Activated CD4-positive, alpha-beta memory T cell treated with anti-CD3 and anti-CD28 coated beads for 36 hours (primary cell): ENCODE data around the gene ZNF292. TPM values are rescaled to one million over a fixed set of nuclear protein-coding genes. Genes with fewer than 3 reads are reported as not detected.

Experiments used
- CTCF ChIA-PET: fragments of 350-600 bp; sonication (Branson Sonifier 250); formaldehyde crosslinking; loops from one replicate; lab custom pipeline; 2021; ENCODE audit warnings: antibody characterized with exemption, inconsistent platforms; lab: Charles Lee
- POLR2A ChIA-PET: fragments of 350-600 bp; sonication (Branson Sonifier 250); formaldehyde crosslinking; loops from one replicate; lab custom pipeline; 2021; ENCODE audit warnings: antibody characterized with exemption; lab: Charles Lee
- DNase-seq: peaks from one replicate; pipeline ENCODE4 v3.0.0-alpha.2; 2020
- H3K27ac Mint-ChIP-seq: one replicate; pipeline ENCODE4 v1.8.0; 2021; ENCODE audit warnings: mixed read lengths
- H3K27me3 Mint-ChIP-seq: one replicate; pipeline ENCODE4 v1.8.0; 2021; ENCODE audit warnings: mixed read lengths
- H3K36me3 Mint-ChIP-seq: one replicate; pipeline ENCODE4 v1.8.0; 2021; ENCODE audit warnings: mixed read lengths
- H3K4me1 Mint-ChIP-seq: one replicate; pipeline ENCODE4 v1.8.0; 2021; ENCODE audit warnings: low read depth, mixed read lengths
- H3K4me3 Mint-ChIP-seq: one replicate; pipeline ENCODE4 v1.8.0; 2021; ENCODE audit warnings: mild to moderate bottlenecking, mixed read lengths
- H3K9me3 Mint-ChIP-seq: one replicate; pipeline ENCODE4 v1.8.0; 2021; ENCODE audit warnings: mixed read lengths
- intact Hi-C: fragments of 100-400 bp; cut with micrococcal nuclease; formaldehyde crosslinking; loops from one replicate; pipeline ENCODE4 v1.15.1; 2023
- total RNA-seq, 2 experiments: library from RNA; stranded (reverse); gene quantifications; one replicate each; pipeline ENCODE4 v1.2.3, GENCODE V29; 2021

ZNF292 gene
- 10 to 100 TPM; 51.9 to 52.5 TPM for total RNA-seq

DNA sequence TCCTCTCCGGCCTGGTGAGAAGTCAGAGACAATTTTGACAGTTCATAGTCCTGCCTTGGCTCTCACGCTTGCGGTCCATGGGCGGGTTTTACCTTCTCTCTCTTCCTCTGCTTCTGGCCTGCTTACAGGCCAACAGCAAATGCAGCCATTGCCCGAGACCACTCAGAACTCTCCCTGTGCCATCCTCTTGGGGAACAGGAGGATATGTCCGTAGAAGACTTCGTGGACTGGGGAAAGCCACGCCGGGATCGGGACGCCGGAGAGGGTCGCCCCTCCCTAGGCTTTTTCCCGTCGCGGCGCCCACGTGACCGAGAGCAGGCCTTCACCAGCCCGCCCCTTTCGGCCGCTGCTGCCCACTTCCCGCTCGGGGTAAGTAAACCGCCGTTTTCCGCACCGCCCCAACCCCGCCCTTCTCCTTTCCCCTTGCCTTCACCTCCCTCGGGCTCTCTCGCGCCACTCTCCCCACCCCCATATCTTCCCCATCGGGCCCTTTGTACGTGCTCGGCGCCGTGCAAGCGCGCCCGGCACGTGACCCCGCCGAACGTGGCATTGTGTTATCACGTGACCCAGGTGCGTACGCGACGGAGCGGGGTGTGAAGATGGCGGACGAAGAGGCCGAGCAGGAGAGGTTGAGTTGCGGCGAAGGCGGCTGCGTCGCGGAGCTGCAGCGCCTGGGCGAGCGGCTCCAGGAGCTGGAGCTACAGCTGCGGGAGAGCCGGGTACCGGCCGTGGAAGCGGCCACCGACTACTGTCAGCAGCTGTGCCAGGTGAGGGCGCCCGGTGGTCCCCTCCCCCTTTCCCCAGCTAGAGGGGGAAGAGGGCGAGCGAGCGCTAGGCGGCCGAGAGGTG, at the start of gene ZNF292:
Gene ZNF292 (plus strand): TSS at position 573 of the 849 bp plus-strand sequence. CDS start 27 bp downstream, at position 600.
- peak within 1 kb of the TSS; percentile 97 for H3K27ac Mint-ChIP-seq
- ChIA-PET POLR2A (interaction anchor here (0.6 to 1.3 kb wide), 4 partner anchors 11 to 434 kb away, joined by 3 to 5 read pairs (median 3); no protein-coding TSS in a partner anchor), CTCF (interaction anchor here (0.7 to 1.3 kb wide), 5 partner anchors 19 to 74 kb away, joined by 3 to 5 read pairs (median 3); no protein-coding TSS in a partner anchor)
- DNase-seq: peak; percentile 99
- peaks cover 41% of the 10 kb centered on the region for H3K4me1 Mint-ChIP-seq
- H3K9me3 Mint-ChIP-seq: no peaks in the 10 kb centered on the region
- peak within 1 kb of the TSS; percentile 88 for H3K4me3 Mint-ChIP-seq
- peaks cover 19% of the 10 kb centered on the region for H3K36me3 Mint-ChIP-seq
- peaks cover 1% of the 10 kb centered on the region for H3K27me3 Mint-ChIP-seq
- intact Hi-C loops: loop anchor here (1.0 to 10.0 kb wide), 15 partner anchors 27 to 1810 kb away; partner anchors contain the start of genes AKIRIN2, ORC3, RNGTT and SLC35A1

DNA sequence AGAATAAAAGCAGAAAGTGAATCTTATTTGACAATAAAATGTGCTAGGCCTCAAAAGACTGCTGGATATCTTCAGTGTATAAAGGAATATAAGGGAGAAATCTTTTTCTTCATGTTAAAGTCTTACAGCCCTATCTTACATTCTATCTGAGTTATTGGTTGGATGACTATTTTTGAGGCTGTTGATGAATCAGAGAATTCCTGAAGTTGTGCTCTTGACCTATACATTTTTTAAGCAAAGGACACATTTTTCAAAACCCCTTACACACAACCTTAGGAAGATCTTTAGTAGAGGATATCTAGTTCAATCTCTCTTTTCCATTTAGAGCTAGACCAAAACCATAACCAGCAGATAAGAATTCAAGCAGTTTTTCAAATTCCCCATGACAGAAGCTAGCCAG, 49.5 kb upstream of the ZNF292 start:
- CTCF ChIA-PET: interaction anchor here (1.1 to 1.8 kb wide), 2 partner anchors 11 to 26 kb away, joined by 3 to 10 read pairs; no protein-coding TSS in a partner anchor
- H3K4me1 Mint-ChIP-seq: no peaks in the 10 kb centered on the region

DNA sequence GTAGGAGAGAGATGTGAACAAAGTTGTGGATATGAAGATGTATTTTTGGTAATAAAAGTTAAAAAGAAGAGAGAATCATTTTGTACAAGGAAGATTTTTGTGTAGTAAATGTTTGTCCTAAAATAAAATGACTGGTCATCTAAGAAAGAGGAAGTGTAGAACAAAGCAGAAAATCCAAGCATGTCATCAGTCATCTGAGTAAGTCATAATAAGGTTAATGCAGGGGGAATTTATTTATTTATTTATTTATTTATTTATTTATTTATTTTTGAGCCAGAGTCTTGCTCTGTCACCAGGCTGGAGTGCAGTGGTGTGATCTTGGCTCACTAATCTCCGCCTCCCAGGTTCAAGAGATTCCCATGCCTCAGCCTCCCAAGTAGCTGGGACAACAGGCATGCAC, 44.7 kb upstream of the ZNF292 start:
- no peak for DNase-seq
- CTCF ChIA-PET: no interaction called here

More for the DNA sequence above, 49.5 kb upstream of the ZNF292 start:
- Mint-ChIP-seq H3K27me3 (peaks cover 4% of the 10 kb centered on the region), H3K27ac (no peak overlapping the region), H3K4me3 (no peak overlapping the region), H3K9me3 (no peaks in the 10 kb centered on the region), H3K36me3 (no peaks in the 10 kb centered on the region)
- no peak for DNase-seq
- POLR2A ChIA-PET: no interaction called here
- intact Hi-C loops: no loop called here

DNA sequence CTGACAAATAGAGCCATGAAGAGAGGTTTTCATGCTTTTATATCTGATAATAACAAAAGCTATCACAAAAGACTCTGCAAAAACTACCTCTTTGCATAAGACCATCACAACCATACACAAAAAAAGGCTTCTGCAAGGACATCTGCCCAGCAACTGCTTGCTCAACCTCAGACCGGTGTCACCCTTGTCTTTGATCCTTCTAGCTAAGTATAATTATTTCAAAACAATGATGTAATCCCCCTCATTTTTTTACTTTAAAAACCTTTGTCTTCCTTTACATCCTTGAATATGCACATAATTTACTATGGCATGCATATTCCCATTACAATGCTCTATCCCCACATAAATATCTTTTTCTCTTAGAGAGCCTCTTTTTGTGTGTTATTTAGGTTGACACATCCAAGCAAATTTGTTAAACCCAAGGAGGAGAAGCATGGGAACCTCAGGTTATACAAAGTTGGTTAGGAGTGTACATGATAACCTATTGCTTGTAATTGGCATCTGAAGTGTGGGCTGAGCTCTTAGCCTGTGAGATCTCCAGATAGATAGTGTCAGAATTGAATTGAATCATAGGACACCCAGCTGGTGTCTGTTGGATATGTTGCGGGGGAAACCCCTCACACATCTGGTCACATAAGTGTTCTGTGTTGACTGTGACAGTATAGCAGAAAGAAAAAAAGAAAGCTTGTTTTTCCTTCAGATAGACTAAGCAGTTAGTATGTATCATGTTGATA, 39.8 kb upstream of the ZNF292 start:
- peak; percentile 41 for DNase-seq

More for the DNA sequence above, 44.7 kb upstream of the ZNF292 start:
- POLR2A ChIA-PET: no interaction called here
- Mint-ChIP-seq H3K36me3 (no peaks in the 10 kb centered on the region), H3K27me3 (peaks cover 7% of the 10 kb centered on the region), H3K4me1 (peaks cover 2% of the 10 kb centered on the region), H3K4me3 (no peak overlapping the region), H3K27ac (no peak overlapping the region), H3K9me3 (no peaks in the 10 kb centered on the region)
- intact Hi-C loops: no loop called here

DNA sequence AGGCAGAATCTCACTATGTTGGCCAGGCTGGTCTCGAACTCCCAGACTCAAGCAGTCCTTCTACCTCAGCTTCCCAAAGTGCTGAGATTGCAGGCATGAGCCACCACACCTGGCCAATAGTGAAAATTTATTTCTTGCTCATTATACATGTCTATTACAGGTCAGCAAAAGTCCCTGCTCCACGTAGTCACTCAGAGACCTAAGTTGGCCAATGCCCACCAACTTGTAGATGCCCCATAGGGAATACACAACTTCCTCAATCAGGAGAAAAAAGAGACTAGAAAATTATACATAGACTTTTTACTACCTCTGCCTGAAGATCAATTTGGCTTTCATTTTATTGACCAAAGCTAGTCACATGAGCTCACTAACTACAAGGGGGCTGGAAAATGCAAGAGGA, 38.4 kb upstream of the ZNF292 start:
- DNase-seq: no peak
- ChIA-PET CTCF (interaction anchor here (1.5 to 1.7 kb wide), 2 partner anchors 12 to 51 kb away, joined by 3 to 4 read pairs; no protein-coding TSS in a partner anchor), POLR2A (interaction anchor here (2.6 kb wide), 1 partner anchor 12 kb away, joined by 6 read pairs; no protein-coding TSS in a partner anchor)
- intact Hi-C loops: loop anchor here (1.0 kb wide), 1 partner anchor 38 kb away; the partner anchor contains the start of gene ZNF292
- H3K4me3 Mint-ChIP-seq: no peak overlapping the region
- peaks cover 7% of the 10 kb centered on the region for H3K27me3 Mint-ChIP-seq
- no peaks in the 10 kb centered on the region for H3K36me3 Mint-ChIP-seq
- peaks cover 9% of the 10 kb centered on the region for H3K4me1 Mint-ChIP-seq
- no peaks in the 10 kb centered on the region for H3K9me3 Mint-ChIP-seq
- no peak overlapping the region for H3K27ac Mint-ChIP-seq

More for the DNA sequence above, 39.8 kb upstream of the ZNF292 start:
- no peak overlapping the region for H3K27ac Mint-ChIP-seq
- H3K27me3 Mint-ChIP-seq: peaks cover 6% of the 10 kb centered on the region
- POLR2A ChIA-PET: interaction anchor here (2.6 kb wide), 1 partner anchor 11 kb away, joined by 6 read pairs; no protein-coding TSS in a partner anchor
- H3K9me3 Mint-ChIP-seq: no peaks in the 10 kb centered on the region
- CTCF ChIA-PET: interaction anchor here (0.6 to 1.7 kb wide), 4 partner anchors 10 to 1040 kb away, joined by 3 to 5 read pairs (median 4); no protein-coding TSS in a partner anchor
- H3K36me3 Mint-ChIP-seq: no peaks in the 10 kb centered on the region
- intact Hi-C loops: loop anchor here (1.0 kb wide), 1 partner anchor 40 kb away; the partner anchor contains the start of gene ZNF292
- H3K4me3 Mint-ChIP-seq: no peak overlapping the region
- peaks cover 9% of the 10 kb centered on the region for H3K4me1 Mint-ChIP-seq

DNA sequence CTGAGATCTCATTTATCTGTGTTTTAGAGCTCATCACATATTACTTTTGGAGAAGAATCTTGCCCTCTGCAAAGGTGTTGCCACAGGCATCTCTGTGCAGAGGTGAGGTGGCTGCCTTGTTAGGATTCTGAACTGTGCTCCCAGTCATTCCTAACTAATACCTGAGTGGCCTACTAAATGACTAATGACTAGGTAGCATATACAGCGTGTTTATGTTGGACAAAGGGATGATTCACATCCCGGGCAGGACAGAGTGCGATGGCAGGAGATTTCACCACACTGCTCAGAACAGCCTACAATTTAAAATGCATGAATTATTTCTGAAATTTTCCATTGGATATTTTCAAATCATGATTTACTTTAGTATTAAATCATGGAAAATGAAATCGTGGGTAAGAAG, 37.3 kb upstream of the ZNF292 start:
- intact Hi-C loops: no loop called here
- peaks cover 9% of the 10 kb centered on the region for H3K4me1 Mint-ChIP-seq
- peaks cover 12% of the 10 kb centered on the region for H3K27me3 Mint-ChIP-seq
- CTCF ChIA-PET: no interaction called here
- POLR2A ChIA-PET: no interaction called here
- H3K9me3 Mint-ChIP-seq: no peaks in the 10 kb centered on the region
- no peak overlapping the region for H3K4me3 Mint-ChIP-seq
- no peak for DNase-seq
- no peaks in the 10 kb centered on the region for H3K36me3 Mint-ChIP-seq
- H3K27ac Mint-ChIP-seq: no peak overlapping the region

DNA sequence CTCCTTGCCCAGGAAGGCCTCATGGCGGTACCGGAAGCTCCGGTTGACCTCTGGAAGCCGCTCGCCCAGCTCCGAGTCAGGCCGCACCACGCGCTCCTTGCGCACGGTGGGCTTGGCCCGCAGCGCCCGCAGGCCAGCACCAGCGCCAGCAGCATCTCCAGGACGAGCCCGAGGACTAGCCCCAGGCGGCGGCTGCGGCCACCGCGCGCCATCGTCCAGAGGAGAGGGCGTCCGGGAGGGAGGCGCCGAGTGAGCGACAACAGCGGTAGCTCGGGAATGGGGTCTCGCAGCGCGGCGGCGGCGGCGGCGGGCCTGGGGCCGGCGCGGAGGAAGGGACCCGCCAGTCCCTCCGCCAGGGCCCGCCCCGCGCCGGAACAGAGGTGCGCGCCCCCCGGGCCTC, 32.9 kb upstream of the ZNF292 start:
- DNase-seq: no peak
- H3K4me1 Mint-ChIP-seq: no peaks in the 10 kb centered on the region
- H3K27me3 Mint-ChIP-seq: peaks cover 18% of the 10 kb centered on the region
- H3K4me3 Mint-ChIP-seq: no peak overlapping the region
- intact Hi-C loops: no loop called here
- CTCF ChIA-PET: no interaction called here
- POLR2A ChIA-PET: no interaction called here
- H3K36me3 Mint-ChIP-seq: no peaks in the 10 kb centered on the region
- no peaks in the 10 kb centered on the region for H3K9me3 Mint-ChIP-seq
- H3K27ac Mint-ChIP-seq: no peak overlapping the region

DNA sequence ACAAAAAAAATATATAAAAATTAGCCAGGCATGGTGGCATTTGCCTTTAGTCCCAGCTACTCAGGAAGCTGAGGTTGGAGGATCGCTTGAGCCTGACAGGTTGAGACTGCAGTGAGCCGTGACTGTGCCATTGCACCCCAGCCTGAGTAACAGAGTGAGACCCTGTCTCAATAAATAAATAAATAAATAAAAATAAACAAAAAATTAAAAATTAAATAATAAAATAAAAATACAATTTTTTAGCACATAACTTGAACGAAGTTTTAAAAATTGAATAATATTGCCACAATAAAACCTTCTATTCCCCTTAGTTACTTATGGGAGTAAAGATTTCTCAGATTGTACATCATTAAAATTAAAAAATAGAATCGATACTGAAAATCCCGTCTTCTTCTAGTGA, 31.3 kb upstream of the ZNF292 start:
- CTCF ChIA-PET: no interaction called here
- POLR2A ChIA-PET: no interaction called here
- H3K4me3 Mint-ChIP-seq: no peak overlapping the region
- H3K9me3 Mint-ChIP-seq: no peaks in the 10 kb centered on the region
- intact Hi-C loops: no loop called here
- H3K27me3 Mint-ChIP-seq: peaks cover 16% of the 10 kb centered on the region
- H3K27ac Mint-ChIP-seq: no peak overlapping the region
- no peak for DNase-seq
- H3K36me3 Mint-ChIP-seq: no peaks in the 10 kb centered on the region
- H3K4me1 Mint-ChIP-seq: no peaks in the 10 kb centered on the region

DNA sequence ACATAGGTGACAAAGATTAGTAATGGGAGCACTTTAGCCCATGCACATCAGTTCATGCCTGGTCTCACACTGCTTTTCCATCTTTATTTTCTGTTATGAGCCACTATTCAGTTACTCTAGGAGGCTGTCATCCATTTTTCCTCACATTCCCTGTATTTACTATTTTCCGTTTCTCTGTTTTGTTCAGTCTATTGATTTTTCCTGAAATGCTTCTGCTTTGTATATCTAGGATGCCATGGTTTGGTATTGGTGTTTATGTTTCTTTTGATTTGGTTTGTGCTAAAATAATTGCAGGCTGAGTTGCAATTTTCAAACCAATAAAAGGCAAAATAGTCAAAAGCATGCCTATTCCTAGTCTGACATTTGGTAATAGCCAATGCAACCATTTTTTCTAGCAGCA, 28.9 kb upstream of the ZNF292 start:
- Mint-ChIP-seq H3K4me1 (no peaks in the 10 kb centered on the region), H3K27me3 (peaks cover 16% of the 10 kb centered on the region)

DNA sequence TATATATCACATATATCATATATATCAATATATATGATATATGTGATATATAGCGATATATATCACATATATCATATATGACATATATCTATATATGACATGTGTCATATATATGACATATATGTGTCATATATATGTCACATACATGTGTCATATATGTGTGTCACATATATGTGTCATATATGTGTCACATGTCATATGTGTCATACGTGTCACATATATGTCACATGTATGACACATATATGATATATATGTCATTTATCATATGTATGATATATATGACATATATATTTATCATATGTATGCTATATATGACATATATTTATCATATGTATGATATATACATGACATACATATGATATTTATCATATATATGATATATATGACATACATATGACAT, 27.6 kb upstream of the ZNF292 start:
- H3K27ac Mint-ChIP-seq: no peak overlapping the region
- POLR2A ChIA-PET: no interaction called here
- no peak for DNase-seq
- peaks cover 8% of the 10 kb centered on the region for H3K27me3 Mint-ChIP-seq
- H3K36me3 Mint-ChIP-seq: no peaks in the 10 kb centered on the region
- H3K4me3 Mint-ChIP-seq: no peak overlapping the region
- no peaks in the 10 kb centered on the region for H3K9me3 Mint-ChIP-seq
- CTCF ChIA-PET: no interaction called here
- H3K4me1 Mint-ChIP-seq: no peaks in the 10 kb centered on the region
- intact Hi-C loops: no loop called here

More for the DNA sequence above, 28.9 kb upstream of the ZNF292 start:
- ChIA-PET CTCF (interaction anchor here (0.7 to 2.2 kb wide), 2 partner anchors 13 to 48 kb away, joined by 3 to 13 read pairs; no protein-coding TSS in a partner anchor), POLR2A (no interaction called here)
- Mint-ChIP-seq H3K4me3 (no peak overlapping the region), H3K36me3 (no peaks in the 10 kb centered on the region), H3K27ac (no peak overlapping the region), H3K9me3 (no peaks in the 10 kb centered on the region)
- intact Hi-C loops: no loop called here
- no peak for DNase-seq

DNA sequence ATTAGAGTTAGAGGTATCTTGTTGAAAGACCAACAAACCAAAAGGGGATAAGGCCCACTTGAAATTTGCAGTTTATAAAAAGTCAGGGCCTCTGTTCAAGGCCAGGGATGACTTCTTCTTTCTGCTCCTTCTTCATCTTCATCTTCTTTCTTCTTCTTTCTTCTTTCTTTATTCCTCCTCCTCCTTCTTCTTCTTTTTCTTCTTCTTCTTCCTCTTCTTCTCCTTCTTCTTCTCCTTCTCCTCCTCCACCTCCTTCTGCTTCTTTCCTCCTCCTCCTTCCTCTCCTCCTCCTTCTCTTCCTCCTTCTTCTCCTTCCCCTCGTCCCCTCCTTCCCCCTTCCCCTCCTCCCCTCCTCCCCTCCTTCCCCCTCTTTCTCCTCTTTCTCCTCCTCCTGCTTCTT, 18.4 kb upstream of the ZNF292 start:
- intact Hi-C loops: loop anchor here (5.0 kb wide), 1 partner anchor 270 kb away; the partner anchor contains the start of gene CFAP206
- DNase-seq: no peak
- no peak overlapping the region for H3K27ac Mint-ChIP-seq
- H3K27me3 Mint-ChIP-seq: no peaks in the 10 kb centered on the region
- CTCF ChIA-PET: no interaction called here
- H3K9me3 Mint-ChIP-seq: no peaks in the 10 kb centered on the region
- no peak overlapping the region for H3K4me3 Mint-ChIP-seq
- peaks cover 2% of the 10 kb centered on the region for H3K4me1 Mint-ChIP-seq
- H3K36me3 Mint-ChIP-seq: no peaks in the 10 kb centered on the region
- POLR2A ChIA-PET: no interaction called here
